HG03571 (cell line): ENCODE results near the gene LANCL3.
"Not testable (repeated sequence)": the region's sequence is repeated elsewhere in the genome, so short reads cannot be mapped to it uniquely, and the experiment has no call there.

ENCODE experiments used
- ATAC-seq: cut with Tn5 transposase; IDR thresholded peaks from one replicate; pipeline ENCODE4 v1.9.1; 2021; ENCODE audit not compliant: unreplicated experiment

Gene LANCL3

GRCh38 chrX:37571426-37572107 is at the start of gene LANCL3:
LANCL3 (plus strand) TSS chrX:37571661; CDS start chrX:37571871, 210 bp downstream.
- not testable (repeated sequence) for ATAC-seq

GRCh38 chrX:37523673-37524072 is 47.8 kb upstream of the LANCL3 start:
- not testable (repeated sequence) for ATAC-seq

- ATAC-seq: no peak
These were observed 29.5 kb upstream of the LANCL3 start for GRCh38 chrX:37541991-37542390.

GRCh38 chrX:37542791-37543190 is 28.7 kb upstream of the LANCL3 start:
- ATAC-seq: no peak

GRCh38 chrX:37543324-37543723 is 28.1 kb upstream of the LANCL3 start:
- no peak for ATAC-seq

- not testable (repeated sequence) for ATAC-seq
These were observed 26.9 kb upstream of the LANCL3 start for GRCh38 chrX:37544531-37544930.

- no peak for ATAC-seq
These were observed 26.4 kb upstream of the LANCL3 start for GRCh38 chrX:37545066-37545465.

GRCh38 chrX:37549619-37550018 is 21.8 kb upstream of the LANCL3 start:
- not testable (repeated sequence) for ATAC-seq

GRCh38 chrX:37553476-37553875 is 18.0 kb upstream of the LANCL3 start:
- ATAC-seq: no peak

GRCh38 chrX:37565254-37565653 is 6.2 kb upstream of the LANCL3 start:
- not testable (repeated sequence) for ATAC-seq

- not testable (repeated sequence) for ATAC-seq
These were observed 1.1 kb upstream of the LANCL3 start for GRCh38 chrX:37570349-37570748.

- ATAC-seq: not testable (repeated sequence)
These were observed 687 bp downstream of the LANCL3 start for GRCh38 chrX:37572108-37572587.

GRCh38 chrX:37573121-37573520 is 1.7 kb downstream of the LANCL3 start:
- not testable (repeated sequence) for ATAC-seq

- no peak for ATAC-seq
These were observed 6.6 kb downstream of the LANCL3 start for GRCh38 chrX:37578045-37578444.

GRCh38 chrX:37580080-37580479 is 8.6 kb downstream of the LANCL3 start:
- ATAC-seq: no peak

- ATAC-seq: not testable (repeated sequence)
These were observed 15.9 kb downstream of the LANCL3 start for GRCh38 chrX:37587337-37587736.

- ATAC-seq: no peak
These were observed 18.6 kb downstream of the LANCL3 start for GRCh38 chrX:37590047-37590446.

- ATAC-seq: no peak
These were observed 23.4 kb downstream of the LANCL3 start for GRCh38 chrX:37594755-37595382.

- no peak for ATAC-seq
These were observed 28.3 kb downstream of the LANCL3 start for GRCh38 chrX:37599729-37600128.

- ATAC-seq: no peak
These were observed 32.5 kb downstream of the LANCL3 start for GRCh38 chrX:37603938-37604409.

- ATAC-seq: no peak
These were observed 35.8 kb downstream of the LANCL3 start for GRCh38 chrX:37607243-37607642.

- no peak for ATAC-seq
These were observed 36.7 kb downstream of the LANCL3 start for GRCh38 chrX:37608156-37608555.
